GM21390 (cell line): Measurements from ENCODE around the gene SLC16A12.

ENCODE experiments used
- ATAC-seq: cut with Tn5 transposase; IDR thresholded peaks from one replicate; pipeline ENCODE4 v1.9.1; 2021; ENCODE audit not compliant: unreplicated experiment

The SLC16A12 gene

DNA sequence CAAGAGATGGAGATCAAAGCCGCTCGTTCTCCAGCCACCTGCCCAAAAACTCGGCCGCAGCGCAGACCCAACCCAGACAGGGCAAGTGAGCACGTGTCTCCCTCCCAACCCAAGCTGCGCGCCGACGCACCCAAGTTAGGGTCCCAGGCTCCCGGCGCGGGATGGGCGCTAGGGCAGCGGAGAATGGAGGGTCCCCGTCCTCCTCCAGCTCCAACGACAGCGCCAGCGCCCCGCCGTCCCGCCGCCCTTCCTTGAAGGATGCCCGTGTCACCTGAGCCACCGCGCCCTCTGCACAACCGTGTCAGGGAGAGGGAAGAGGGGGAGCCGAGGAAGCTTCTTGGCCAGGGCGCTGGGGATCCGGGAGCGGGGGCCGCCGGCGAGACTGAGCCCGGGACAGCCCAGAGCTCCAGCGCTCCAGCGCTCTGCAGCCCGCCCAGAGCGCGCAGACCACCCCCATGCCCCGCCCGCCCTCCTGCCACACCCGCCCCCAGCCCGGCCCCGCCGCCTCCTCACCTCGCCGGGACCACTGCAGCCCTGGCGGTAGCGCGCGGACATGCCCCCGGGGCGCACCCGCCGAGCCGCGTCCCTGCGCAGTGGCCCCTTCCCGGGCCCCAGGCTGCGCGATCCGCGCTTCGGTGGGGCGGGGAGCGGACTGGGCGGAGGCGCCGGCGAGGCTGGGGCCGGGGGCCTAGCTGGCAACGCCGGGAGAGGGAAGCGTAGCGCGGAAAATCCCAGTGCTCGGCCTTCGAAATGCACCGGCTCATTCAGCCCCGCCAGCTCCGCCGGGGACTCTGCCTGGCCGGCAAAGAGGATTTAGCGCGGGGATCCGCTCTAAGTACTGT, at the start of gene SLC16A12:
TSS of gene SLC16A12 (minus strand) at position 424 of the 842 bp plus-strand sequence. CDS start 73,016 bp downstream, outside the sequence.
- no peak for ATAC-seq

GRCh38 chr10:89582022-89582421, 46.6 kb upstream of the SLC16A12 start:
- no peak for ATAC-seq

- no peak for ATAC-seq
Measured at GRCh38 chr10:89580243-89580642, 44.8 kb upstream of the SLC16A12 start.

GRCh38 chr10:89576696-89577095, 41.3 kb upstream of the SLC16A12 start:
- no peak for ATAC-seq

GRCh38 chr10:89576022-89576421, 40.6 kb upstream of the SLC16A12 start:
- ATAC-seq, result no peak

- ATAC-seq, result no peak
Measured at GRCh38 chr10:89575031-89575430, 39.6 kb upstream of the SLC16A12 start.

DNA sequence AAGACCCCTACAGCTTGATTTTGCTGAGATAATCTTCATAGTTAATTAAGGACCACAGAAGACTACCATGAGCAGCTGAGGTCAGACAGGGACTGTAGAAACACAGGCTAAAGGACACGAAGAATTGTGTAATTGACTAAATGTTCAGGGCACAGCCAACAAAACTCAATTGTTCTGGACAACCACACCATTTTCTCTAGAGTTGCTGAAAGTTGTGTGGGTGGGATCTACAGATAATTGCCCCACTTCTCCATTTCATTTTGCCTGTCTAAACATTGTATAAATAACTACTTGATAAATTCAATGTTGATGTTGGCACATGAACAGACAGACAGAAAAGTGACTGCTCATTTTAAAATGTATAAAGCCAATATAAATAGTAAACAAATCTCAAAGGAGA, 39.0 kb upstream of the SLC16A12 start:
- no peak for ATAC-seq

DNA sequence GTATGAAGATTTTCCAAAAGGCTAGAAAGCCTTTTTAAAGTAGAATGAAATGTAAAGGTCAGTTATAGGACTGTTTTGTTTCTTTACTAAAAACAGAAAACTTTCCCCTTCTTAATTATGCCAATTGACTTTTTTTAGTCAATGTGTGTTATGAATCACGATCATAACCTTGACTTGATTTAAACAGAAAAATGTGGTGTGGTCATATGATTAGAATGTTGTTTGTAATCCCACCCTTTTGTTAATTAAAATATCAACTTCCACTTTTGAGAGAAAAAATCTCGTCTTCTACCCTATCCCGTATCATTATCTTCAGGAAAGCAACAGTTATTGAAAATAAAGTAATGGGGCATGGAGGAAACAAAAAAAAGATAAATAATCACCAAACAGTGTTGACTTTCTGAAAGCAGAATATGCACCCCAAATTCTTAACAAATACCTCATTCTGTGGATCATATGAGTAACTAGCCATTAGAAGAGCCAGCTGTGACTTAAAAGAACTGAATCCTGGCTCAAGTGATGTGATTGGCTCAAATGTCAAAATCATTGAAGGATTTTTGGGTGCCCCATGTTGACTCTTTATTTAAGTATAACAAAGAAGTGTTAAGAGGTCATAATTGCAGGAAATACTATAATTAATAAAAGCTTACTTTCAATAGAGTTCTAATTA, 32.3 kb upstream of the SLC16A12 start:
- no peak for ATAC-seq

- no peak for ATAC-seq
Measured at GRCh38 chr10:89566992-89567391, 31.6 kb upstream of the SLC16A12 start.

GRCh38 chr10:89566095-89566950, 30.9 kb upstream of the SLC16A12 start:
- no peak for ATAC-seq

DNA sequence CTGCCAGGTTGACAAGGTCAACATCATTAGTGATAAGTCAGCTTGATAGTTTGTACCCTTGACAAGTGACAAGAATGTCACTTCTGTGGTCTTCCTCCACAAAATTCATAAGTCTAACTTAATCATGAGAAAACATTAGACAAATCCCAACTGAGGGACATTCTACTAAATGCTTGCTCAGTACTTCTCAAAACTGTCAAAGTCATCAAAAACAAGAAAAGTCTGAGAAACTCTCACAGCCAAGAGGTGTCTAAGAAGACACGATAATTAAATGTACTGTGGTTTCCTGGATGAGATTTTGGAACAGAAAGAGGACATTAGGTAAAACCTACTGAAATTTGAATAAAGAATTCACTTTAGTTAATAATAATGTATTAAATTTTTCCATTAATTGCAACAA, 29.8 kb upstream of the SLC16A12 start:
- no peak for ATAC-seq

GRCh38 chr10:89563861-89564478, 28.6 kb upstream of the SLC16A12 start:
- ATAC-seq, result no peak

DNA sequence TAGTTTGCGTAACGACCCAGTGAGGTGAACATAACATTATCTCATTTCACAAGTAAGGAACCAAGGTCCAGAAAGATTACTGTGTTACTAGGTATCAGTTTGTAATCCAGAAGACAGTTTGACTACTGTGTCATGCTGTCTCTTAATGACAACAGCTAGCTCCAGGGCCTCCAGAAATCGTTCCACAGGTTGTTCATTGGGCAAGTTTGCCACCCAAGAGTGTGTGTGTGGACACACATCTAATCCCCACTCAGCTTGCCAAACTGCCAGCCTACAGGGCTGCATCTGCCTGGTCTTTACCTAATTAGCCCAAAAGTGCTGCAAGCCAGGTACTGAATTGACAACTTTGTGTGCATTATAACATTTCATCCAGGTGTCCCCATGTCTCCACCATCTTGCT, 27.9 kb upstream of the SLC16A12 start:
- ATAC-seq, result no peak

- no peak for ATAC-seq
Measured at GRCh38 chr10:89556600-89556999, 21.2 kb upstream of the SLC16A12 start.

- no peak for ATAC-seq
Measured at GRCh38 chr10:89555688-89556445, 20.5 kb upstream of the SLC16A12 start.

GRCh38 chr10:89554433-89554832, 19.0 kb upstream of the SLC16A12 start:
- no peak for ATAC-seq

DNA sequence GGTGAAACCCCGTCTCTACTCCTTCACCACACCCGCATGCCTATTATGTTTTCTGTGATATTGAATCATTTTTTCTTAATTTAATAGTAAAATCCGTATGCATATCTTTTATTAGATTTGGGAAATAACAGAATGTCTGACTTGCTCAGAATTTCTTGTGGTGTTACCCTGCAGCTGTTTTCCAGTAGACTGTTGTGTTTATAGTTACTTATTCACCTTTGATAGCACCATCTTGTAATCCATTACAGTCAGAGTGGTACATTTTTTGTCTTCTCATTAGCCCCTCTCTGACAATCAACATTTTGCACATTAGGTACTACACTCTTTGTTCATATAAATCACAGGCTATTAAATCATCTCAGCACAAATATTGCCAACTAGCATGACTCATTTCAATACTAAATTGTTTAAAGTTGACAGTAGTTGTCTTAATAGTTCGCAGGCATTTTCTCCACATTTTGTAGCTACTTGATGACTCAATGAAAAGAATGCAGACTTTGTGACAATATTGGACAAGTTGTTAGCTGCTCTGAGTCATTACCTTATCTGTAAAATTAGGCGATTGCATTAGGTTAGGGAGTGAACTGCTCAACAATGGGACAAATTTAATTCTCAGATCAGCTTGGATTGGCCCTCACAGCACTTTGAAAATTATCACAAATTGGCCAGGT, 17.8 kb upstream of the SLC16A12 start:
- ATAC-seq, result no peak

DNA sequence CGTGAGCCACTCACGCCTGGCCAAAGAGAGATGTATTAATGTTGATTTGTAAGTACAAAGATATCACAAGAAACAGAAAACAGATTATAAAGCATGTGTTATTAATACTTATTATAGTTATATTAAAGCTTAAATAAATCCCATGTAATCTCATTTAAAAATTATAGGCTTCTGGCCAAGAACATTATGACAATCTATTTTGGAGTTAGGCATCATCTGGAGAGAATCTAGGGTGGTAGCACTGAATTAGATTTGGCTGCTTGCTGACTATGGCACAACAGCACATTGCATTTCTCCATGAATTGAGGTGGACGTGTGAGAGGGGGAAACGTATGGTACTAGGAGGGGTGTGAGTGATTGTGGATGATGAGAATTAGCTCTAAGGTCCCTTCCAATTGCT, 16.8 kb upstream of the SLC16A12 start:
- ATAC-seq, result no peak

DNA sequence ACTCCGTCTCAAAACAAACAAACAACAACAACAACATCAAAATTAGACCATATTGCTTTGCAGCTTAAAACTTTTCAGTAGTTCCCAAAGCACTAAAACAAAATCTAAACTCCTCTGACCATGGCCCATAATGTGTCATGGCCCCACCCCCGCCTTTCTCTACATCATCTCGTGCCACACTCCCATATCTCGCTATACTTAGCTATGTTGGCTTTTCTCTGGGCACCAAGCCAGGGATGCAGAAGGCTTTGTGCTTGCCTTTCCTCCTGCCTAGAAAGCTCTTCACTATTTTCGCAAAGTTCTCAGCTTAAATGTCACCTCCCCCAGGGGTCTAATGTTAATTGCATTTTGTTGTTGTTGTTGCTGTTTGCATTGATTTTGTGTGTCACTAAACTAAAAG, 15.1 kb upstream of the SLC16A12 start:
- ATAC-seq, result no peak

DNA sequence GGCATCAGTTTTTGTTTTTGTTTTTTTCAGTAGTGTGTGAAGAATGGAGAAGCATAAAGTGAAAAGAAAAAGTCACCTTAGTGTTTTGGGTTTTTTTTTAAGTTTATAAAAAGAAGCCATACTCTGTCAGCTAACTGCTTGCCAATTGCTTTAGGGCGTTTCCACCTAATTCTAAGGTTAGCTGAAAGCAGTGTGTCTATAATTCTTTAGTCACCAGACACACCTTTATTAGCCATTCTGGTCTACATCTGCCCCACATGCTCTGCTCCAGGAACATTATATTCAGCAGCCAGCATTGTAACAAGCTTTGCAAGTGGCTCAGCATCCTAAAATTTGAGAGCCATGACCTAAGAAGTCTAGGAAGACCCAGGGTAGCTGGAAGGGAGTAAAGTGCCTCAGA, 14.1 kb upstream of the SLC16A12 start:
- ATAC-seq, result no peak
